ENCODE data around the gene PRSS22.

GRCh38 chr16:2838928-2839327 lies 19.0 kb downstream of the PRSS22 start:
- TF ChIP-seq POLR2AphosphoS5 (IDR thresholded peaks at IDR 0.05; ENCODE audit: low read depth, low read length), result no peak
- TF ChIP-seq TAF1 (IDR thresholded peaks at IDR 0.05; ENCODE audit: borderline replicate concordance, insufficient read depth, low read length), result no peak
